T-helper 1 cell (primary cell): ENCODE data around the gene EXOC6B.

Experiments used
- DNase-seq, 5 donors: peaks; one replicate each; pipeline ENCODE4 v3.0.0-alpha.2; 2012 to 2020

EXOC6B gene

DNA sequence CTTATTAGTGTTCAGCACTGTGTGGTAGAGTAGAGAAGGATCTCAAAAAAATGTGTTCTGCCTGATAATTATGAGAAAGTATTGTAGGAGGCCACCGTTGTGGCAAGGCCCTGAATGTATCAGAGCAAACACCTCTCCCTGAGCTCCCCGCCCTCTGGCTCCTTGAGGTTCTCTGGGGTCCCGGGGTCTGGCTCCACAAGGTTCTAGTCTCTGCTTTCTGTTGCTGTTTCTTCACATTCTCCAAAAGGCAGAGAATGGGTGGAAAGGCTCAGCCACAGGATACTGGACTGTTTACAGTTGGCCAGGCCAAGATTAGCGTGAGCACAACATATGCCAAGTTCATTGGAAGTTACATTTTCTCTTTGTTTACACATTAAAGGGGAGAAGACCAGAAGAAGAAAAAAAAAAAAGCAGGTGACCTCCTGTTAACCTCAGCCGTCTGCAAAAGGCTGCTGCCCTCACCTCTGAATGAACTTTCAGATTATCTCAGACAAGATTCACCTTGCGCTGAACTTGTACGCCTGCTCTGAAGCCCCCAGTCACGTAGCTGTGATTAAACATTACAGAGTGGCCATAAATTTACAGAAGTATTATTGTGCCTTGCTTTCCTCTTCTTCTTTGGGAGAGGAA lies 621.6 kb downstream of the EXOC6B start:
- DNase-seq, result no peak

DNA sequence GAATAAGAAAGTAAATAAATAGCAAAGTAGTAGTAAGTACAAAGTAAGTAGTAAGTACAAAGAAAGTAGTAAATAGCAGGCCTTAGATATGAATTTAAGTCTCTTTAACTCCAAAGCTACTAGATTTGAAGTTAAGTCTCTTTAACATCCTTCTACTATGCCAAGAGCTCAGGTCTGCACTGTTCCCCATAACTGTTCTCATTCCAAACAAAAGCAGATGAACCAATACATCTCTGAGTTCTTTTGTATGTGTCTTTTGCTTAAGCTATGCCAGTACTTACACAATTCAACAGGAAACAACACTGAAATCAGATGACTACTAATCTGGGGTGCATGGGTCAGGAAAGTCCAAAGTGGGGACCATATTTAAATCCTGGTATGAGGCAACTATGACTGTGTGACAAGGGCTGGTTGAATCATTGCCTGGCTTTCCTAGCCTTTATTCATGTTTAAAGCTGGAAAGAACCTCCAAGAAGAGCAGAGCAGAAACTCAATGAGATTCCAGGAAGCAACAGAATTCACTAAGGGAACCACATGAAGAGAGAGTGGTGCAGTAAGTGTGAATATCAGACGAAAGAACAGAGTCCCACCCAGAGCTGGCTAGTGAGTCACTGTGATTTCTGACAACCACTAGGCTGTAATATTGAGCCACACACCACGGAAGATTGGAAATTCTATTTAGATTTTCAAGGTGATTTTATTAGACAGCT lies 627.1 kb downstream of the EXOC6B start:
- DNase-seq, result no peak

DNA sequence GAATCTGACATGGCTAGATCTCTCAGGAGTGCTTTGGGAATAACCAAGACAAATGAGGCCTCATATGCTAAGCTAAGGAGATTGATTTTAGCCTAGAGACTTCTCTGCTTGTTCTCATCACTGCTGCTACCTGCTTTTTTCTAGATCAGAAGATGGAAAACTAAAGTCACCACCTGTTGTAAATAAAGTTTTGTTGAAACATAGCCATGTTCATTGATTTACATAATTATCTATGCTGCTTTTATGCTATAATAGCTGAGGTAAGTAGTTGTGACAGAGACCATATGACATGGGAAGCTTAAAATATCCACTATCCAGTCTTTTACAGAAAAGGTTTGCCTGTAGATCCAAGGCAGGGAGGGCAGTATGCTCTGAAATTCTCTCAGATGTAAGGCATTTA lies 632.1 kb downstream of the EXOC6B start:
- DNase-seq, result no peak

DNA sequence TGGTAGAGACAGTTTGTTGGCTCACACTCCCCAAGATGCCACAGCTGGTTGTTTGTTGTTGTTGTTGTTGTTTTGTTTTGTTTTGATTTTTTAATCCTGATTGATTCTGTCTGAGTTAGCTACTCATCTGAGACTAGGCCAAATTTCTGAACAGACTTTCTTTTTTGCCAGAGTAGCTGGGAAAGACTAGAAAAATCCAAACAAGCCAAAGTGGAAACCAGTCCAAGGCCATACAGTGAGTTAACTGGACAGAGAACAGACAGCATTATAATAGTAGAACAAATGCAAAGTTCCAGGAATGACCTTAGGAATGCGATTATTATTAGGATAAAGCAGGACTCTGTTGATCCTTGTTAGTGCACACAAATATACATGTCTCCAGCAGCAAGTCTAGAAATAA lies 634.4 kb downstream of the EXOC6B start:
- DNase-seq, result no peak

DNA sequence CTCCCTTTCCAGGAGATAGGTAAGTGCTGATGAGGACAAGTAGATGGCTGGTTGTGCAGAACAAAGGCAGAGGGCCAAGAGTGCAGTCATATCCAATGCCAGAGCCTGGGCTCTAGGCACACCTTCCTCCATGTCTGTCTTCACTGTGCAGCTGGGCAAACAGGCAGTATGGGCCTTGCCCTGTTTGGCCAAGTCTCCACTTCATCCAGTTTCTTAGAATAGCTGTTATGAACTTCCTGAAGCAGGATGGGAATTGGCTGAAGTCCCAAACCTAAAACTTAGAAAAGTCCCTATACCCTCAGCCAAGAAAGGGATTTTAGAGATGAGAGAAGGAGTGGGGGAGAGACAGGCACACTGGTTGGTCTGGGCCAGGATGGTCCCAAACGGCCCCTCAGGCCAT lies 640.6 kb downstream of the EXOC6B start:
- no peak for DNase-seq

DNA sequence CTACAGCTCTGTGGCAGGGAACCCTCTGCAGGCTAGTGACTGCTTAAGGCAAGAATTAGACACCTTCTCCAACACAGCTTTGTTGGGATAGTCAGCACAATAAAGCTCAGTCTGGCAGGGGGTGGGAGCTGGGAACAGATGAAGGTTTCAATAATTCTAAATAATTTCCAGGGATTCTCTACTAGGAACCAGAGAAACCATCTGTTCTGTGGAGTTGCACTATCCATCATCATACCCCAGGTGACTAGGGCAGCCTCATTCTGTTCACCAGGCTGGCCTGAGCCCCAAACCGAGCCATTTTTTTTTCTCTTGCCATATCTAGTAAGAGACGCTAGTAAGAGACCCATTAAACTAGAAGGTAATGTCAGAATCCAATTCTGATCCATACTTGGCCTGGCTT lies 642.4 kb downstream of the EXOC6B start:
- no peak for DNase-seq

DNA sequence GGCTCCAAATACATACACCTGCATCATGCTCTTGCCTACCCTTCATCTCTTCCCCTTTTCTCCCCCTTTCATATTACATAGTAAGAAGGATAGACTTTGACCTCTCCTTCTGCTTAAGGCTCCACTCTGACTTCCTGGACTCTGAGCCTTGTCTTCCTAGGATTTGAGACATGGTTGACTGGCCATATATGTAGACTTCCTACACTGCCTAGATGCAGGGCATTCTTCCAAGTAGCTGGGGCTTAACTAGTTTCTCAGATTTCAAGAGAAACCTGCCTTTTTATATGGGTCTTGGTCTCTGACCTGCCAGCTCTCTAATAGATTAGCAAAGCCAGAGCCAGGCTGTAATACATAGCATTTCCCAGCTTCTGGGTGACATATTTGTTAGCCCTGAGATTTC lies 642.8 kb downstream of the EXOC6B start:
- no peak for DNase-seq

DNA sequence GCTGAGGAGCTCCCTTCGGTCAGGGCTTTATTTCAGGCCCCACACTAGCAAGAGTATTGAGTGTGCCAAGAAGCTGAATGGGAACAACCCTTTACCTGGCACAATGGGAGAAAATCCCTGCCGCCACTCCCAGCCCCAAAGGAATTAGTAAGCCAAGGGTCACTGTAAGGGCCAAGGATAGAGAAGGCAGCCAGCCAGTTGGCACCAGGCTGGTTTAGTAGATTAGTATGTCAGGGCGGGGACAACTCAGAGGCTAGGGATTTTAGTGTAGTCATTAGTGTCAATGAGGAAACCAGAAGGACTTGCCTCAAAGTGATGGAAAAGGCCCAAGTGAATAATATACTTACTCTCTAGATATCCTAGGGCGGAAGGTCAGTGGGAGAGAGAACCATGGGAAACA lies 643.3 kb downstream of the EXOC6B start:
- DNase-seq, result no peak

DNA sequence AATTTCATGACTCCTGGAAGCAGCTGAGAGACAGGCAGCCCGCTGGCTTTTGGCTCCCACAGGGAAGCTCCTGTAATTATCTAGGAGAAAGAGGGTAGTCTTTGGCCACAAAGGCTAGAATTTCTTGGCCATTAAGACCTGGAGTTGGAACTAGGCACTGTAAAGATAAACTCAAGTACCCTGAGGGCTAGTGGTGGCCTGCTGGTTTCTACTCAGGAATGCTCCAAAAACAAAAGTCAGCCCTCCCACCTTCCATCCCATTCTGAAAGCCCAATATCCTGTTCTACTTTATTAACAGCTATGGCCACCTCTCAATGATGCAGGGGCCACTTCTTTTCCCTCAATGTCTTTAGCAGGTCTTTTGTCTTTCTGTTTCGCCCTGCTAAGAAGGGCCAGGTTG lies 644.2 kb downstream of the EXOC6B start:
- DNase-seq, result no peak

DNA sequence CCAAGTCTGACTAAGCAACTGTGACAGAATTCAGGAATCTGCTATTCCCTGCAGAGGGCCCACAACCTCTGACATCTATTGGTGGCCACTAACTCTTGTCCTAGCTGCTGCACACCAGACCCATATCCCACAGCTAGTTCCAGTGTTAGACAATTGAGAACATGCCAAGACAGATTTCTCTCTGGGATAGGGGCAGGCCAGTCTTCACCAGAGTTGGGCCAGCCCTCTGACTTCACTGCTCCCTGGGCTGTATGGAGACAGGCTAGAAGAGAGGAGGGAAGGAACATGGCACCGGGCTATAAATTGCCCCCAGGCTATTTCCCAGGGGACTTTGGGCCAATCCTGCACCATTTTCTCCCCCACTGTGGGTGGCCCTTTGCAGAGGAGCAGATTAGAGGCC lies 645.5 kb downstream of the EXOC6B start:
- DNase-seq, result no peak

DNA sequence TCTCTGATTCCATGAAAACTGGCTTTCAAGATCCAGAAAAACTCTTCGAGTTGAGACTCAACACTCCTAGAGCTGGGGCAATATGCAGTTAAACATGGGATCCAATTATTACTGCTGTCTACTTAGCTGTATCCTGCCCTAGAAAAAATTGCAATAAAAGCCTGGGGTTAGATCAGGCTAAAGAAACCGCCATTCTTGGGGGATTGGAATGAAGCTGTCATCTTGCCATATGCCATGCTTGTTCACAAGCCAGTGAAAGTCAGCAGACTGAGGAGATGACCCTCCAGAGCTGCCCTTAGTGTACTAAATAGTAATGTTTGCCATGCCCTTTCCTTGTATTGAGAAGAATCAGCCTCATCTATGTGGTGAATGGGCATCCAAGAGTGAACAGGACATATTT lies 647.3 kb downstream of the EXOC6B start:
- DNase-seq, result no peak

DNA sequence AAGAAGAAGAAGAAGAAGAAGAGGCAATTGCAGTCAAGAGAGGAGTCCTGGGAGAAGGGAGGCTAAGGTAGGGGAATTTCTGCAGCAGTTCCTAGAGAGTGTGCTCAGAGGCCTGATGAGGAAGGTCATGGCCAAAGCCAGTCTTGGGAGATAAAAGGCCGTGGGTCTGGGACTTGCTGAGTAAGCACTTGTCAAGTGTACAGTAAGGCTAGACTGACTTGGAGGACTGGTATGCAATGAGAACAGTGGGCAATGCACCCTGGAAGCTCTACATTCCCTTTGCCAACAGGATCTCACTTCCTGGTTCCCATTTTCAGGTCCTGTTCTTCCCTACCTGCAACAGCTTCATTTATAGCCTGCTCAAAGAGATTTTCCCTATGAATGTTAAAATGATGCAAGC lies 649.6 kb downstream of the EXOC6B start:
- no peak for DNase-seq

DNA sequence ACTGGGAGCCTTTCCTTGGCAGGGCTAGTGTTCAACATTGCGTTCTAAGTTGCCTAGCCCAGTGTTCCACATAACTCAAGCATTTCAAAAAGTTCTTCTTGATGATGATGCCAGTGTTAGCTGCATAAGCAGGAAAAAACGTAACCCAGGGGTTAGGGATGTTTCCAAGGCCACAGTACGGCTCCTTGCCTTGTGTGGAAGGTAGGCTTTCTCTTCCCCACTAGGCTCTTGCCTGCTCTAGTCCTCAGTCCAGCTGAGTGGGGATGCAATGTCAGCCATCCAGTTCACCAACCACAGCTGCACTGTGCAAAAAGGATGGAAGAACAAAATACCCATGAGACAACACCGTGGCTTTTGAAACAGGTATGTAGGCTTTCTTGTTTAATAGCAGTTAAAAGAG lies 650.2 kb downstream of the EXOC6B start:
- no peak for DNase-seq

DNA sequence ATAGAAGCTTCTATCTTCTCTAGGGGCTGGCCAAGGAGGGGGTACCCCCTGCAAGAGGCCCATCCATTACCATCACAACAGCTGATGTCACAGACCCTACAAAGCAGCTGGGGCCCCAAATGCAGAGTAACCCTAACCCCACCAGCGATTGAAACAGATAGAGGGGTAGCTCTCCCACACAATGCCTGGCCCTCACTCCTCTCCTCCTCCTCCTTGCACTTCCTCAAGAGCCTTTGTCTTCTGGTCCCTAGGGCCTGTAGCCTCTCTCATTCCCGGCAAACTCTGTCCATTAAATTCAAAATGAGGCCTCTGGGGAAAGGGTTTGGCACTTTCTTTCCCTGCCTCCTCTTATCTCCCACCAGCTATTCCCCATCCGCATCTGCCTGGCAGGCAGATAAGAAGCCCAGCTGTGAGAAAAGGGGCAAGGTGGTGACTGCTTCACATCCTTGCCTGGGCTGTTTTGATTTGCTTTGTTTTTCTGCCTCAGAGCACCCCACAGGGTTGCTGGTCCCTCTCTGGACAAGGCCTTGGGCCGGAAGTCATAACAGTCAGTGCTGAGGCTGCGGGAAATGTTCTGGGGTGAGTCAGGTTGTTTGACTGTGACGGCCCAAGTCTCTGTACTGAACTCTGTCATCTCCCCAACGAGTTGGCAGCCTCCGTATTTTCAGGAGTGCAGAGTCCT lies 652.1 kb downstream of the EXOC6B start:
- no peak for DNase-seq

DNA sequence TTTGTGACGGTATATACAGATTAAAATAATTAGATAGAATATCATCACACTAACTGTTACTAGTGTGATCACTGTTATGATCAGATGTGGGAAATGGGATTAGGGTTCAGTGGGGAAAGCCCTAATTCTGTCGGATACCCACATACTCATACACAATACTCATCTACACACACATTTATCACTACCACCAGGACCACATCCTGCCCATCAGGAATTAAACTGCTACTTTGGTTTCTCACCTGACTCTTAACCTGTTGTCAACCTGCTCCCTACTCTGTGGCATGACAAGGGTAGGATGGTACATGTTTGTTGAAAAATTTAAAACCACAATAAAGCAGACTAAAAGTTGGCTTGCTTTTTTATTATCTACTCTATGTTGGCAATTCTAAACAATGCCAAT lies 653.4 kb downstream of the EXOC6B start:
- DNase-seq, result no peak

DNA sequence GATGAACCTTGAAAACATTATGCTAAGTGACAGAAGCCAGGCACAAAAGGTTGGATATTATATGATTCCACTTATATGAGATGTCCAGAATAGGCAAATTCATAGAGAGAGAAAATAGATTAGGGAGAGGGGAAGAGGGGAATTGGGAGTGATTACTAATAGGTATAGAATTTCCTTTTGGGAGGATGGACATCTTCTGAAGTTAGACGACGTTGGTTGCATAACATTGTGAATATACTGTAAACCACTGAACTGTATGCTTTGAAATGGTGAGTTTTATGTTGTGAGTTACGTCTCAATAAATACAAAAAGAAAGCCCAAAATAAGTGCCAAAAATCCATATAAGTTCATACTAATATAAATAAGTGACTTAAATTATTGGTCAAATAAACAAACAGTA lies 659.6 kb downstream of the EXOC6B start:
- DNase-seq, result no peak

DNA sequence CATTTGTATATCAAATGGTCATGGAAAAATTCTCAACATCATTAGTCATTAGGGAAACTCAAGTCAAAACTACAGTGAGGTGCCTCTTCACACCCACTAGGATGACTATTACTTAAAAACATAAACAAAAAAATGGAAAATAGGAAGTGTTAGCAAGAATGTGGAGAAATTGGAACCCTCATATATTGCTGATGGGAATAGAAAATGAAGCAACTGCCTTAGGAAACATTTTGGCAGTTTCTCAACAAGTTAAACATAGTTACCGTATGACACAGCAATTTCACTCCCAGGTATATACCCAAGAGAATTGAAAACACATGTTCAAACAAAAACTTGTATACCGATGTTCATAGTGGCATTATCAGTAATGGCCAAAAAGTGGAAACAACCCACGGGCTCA lies 660.0 kb downstream of the EXOC6B start:
- no peak for DNase-seq

DNA sequence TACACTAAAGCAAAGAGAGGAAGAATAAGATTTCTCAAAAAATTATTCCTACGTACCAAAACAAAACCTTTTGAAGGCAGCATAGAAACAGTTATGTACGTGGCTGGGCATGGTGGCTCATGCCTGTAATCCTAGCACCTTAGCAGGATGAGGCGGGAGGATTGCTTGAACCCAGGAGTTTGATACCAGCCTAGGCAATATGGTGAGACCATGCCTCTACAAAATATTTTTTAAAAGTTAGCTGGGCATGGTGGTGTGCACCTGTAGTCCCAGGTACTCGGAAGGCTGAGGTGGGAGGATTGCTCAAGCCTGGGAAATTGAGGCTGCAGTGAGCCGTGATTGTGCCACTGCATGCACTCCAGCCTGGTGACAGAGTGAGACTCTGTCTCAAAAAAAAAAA lies 663.3 kb downstream of the EXOC6B start:
- no peak for DNase-seq

DNA sequence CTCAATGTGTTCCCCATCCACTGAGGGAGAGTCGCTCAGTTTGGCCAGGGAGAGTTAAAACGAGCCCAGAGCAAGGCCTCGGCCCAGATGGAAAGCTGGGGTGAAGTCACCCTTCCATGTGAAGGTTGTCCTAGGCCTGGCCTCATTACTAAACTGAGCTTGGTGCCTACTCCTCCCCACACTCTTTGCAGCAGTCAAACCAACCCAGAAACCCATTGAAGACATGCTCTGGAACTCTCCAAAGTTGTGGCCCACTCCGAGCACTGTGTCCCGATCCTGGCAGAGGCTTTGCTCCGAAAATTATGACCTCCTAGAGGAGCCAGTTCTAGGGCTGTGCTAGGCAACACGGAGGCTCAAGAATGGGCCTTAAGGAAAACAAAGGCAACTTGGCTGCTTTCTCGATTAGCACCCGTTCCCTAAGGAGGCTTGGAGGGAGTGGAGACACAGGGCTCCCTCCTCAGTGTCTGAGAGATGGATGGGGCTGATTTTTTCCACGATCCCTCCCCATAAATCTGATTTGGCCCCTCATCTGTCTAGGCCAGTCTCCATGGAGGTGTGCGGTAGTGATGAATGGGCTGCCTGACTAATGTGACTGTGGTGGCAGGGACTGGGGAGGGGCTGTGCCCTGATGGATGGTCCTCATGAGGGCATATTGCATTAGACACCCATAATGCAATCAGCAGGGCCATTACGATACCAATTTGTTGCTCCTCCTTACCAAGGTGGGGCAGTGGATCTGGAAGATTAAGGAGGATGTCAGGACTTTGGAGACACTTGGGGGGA lies 666.4 kb downstream of the EXOC6B start:
- no peak for DNase-seq

DNA sequence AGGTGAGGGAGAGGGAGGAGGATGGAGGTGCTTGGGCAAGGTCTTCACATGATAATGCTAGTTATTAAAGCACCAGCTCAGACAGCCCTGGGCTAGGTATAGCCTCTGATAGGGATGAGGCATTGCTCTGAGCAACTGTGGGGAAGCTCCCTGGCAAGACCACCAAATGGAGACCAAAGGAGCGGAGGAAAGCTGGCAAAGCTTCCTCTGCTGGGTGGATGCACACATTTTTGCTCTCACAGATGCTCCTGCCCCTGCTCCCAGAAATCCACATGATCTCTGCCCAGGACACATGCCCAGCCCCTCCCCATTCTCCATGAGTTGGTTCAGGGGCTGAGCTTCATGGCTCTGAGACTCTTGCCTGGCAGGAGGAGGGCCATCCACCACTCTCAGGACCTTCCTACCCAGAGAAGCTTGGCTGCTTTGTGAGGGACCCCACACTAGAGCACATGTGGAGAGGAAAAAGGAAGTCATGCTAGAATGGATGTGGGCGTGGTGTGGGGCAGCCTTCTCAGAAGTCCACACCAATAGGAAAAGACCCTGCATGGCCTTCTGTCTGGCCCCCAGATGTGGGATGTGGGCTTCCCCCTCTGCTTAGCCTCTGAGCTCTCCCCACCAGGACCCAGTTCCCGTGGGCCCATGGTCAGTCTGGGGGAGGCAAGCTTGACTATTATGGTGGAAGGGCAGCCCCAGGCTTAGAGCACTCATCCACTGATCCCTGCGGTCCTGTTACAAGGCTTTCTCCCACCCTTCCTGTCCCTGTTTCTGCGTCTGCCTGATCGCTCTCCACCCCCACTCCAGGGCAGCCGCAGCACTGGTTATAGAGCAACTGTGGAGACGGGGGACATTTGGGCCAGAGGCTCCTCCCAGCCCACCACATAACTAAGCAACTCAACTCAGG lies 667.7 kb downstream of the EXOC6B start:
- no peak for DNase-seq

DNA sequence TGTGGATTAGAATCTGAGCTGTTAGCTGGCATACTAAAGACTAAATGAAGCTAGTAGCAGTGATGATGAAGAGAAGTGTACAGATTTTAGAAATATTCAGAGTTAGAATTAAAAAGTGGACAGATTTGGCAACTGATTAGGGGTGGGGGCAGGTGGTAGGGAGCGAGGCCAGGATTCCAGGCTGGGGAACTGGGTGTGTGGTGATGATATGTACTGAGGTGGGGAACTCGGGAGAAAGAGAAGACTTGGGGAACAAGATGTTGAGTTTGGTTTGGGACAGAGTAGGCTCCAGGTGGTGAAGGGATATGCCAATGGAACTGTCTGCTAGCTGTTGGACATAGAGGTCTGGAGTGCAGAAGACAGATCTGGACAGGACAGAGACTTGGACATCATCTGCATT lies 669.0 kb downstream of the EXOC6B start:
- no peak for DNase-seq

DNA sequence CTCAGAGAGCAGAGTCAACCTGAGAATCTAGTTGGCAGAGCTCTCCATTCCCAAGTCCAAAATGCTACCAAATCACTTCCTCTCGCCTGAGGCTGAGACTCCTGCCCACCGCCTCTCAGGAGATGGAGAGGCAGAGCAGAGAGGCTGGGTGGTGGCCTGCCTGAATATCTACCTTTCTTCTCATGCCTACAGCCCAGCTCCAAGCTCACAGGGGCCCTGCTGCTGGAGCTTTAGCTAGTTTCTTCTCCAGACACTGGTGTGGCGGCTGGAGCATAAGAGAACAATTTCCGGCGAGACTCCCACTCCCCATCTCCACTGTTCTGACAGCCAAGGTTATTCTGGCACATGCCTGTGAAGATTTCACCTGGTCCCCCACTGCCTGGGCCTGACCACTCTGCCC lies 670.1 kb downstream of the EXOC6B start:
- no peak for DNase-seq

DNA sequence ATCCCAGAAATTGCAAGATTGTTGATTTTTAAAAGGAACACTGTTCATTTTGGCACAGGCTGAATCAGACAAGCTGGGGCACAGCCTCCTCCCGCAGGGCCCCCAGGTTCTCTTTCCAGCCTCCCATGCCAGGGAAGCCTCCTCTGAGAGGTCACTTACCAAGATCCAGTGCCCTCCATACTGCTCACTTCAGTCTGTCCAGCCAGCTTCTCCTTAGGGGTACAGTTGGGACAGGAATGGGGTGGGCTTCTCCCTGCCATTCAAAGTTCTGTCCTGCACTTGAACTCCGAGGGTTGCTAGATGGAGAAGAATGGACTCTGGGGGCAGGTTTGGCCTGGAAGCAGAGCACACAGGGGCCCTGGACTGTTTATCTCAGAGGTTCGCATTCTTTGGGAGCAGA lies 670.7 kb downstream of the EXOC6B start:
- DNase-seq, result no peak
